ENCODE results near the gene REG3G.

DNA sequence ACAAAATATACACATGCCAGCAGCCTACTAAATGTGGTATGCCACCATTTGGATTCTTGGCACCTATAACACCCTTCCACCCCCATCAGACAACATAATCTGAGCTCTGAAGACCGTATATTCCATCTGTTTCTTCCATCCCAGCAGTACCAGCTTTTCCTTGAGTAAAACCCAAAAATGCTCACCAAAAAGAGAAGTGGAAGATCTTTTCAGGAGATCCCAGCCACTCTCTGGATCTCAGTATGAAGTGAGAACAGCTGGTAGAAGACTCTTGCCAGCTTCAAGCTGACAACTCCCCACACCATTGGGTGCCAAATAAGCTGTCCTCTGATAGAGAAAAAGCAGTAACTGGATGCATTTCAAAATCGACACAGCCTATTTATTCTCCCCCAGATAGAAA lies 39.7 kb downstream of the REG3G start:
- TF ChIP-seq, protein P1, sequence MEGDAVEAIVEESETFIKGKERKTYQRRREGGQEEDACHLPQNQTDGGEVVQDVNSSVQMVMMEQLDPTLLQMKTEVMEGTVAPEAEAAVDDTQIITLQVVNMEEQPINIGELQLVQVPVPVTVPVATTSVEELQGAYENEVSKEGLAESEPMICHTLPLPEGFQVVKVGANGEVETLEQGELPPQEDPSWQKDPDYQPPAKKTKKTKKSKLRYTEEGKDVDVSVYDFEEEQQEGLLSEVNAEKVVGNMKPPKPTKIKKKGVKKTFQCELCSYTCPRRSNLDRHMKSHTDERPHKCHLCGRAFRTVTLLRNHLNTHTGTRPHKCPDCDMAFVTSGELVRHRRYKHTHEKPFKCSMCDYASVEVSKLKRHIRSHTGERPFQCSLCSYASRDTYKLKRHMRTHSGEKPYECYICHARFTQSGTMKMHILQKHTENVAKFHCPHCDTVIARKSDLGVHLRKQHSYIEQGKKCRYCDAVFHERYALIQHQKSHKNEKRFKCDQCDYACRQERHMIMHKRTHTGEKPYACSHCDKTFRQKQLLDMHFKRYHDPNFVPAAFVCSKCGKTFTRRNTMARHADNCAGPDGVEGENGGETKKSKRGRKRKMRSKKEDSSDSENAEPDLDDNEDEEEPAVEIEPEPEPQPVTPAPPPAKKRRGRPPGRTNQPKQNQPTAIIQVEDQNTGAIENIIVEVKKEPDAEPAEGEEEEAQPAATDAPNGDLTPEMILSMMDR (conservative IDR thresholded peaks at IDR 0.05; ENCODE audit: low read depth, low read length), result no peak
- no peak for TF ChIP-seq EZH2 (IDR thresholded peaks at IDR 0.05; ENCODE audit: borderline replicate concordance, low read depth, low read length, poor library complexity, severe bottlenecking)

All from A673 (cell line).